SH-SY5Y (cell line): Measurements from ENCODE around the gene THOP1.

Experiments
- GATA2 ChIP-seq: IDR thresholded peaks from 2 replicates; pipeline ENCODE4 v1.6.1; 2011; ENCODE audit warnings: mild to moderate bottlenecking, low read depth, low read length
- GATA3 ChIP-seq: IDR thresholded peaks from 2 replicates; pipeline ENCODE4 v1.6.1; 2011; ENCODE audit warnings: low read depth, mild to moderate bottlenecking, low read length, moderate library complexity

GRCh38 chr19:2762783-2763496 lies 22.4 kb upstream of the THOP1 start:
- TF ChIP-seq GATA3 (no peak), GATA2 (no peak)
